ENCODE results near the gene RRAGC.

Gene RRAGC

GRCh38 chr1:38834937-38835827 is 24.4 kb downstream of the RRAGC start:
- Histone ChIP-seq H3K9ac (ENCODE audit: low read depth, low read length) (no peak overlapping the region), H3K27me3 (ENCODE audit: insufficient read depth, low read length, poor library complexity) (no peaks in the 10 kb centered on the region), H3K79me2 (ENCODE audit: insufficient read depth, low read length) (no peaks in the 10 kb centered on the region), H3K4me2 (ENCODE audit: insufficient read depth, low read length) (no peak overlapping the region), H2AFZ (ENCODE audit: low read depth, low read length) (no peak overlapping the region), H3K9me3 (ENCODE audit: insufficient read depth, low read length, severe bottlenecking) (no peaks in the 10 kb centered on the region), H3K4me1 (ENCODE audit: insufficient read depth, low read length) (no peaks in the 10 kb centered on the region), H4K20me1 (ENCODE audit: insufficient read depth, low read length) (0 out of 2 replicates have a peak, but pooled peaks cover 3% of the 10 kb centered on the region), H3K27ac (ENCODE audit: low read length) (no peak overlapping the region), H3K4me3 (ENCODE audit: low read depth in 1 of 2, low read length in 2 of 2) (no peak overlapping the region), H3K36me3 (ENCODE audit: insufficient read depth, low read length) (peaks cover 19% of the 10 kb centered on the region)
- TF ChIP-seq, protein P1, sequence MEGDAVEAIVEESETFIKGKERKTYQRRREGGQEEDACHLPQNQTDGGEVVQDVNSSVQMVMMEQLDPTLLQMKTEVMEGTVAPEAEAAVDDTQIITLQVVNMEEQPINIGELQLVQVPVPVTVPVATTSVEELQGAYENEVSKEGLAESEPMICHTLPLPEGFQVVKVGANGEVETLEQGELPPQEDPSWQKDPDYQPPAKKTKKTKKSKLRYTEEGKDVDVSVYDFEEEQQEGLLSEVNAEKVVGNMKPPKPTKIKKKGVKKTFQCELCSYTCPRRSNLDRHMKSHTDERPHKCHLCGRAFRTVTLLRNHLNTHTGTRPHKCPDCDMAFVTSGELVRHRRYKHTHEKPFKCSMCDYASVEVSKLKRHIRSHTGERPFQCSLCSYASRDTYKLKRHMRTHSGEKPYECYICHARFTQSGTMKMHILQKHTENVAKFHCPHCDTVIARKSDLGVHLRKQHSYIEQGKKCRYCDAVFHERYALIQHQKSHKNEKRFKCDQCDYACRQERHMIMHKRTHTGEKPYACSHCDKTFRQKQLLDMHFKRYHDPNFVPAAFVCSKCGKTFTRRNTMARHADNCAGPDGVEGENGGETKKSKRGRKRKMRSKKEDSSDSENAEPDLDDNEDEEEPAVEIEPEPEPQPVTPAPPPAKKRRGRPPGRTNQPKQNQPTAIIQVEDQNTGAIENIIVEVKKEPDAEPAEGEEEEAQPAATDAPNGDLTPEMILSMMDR (IDR thresholded peaks at IDR 0.05; ENCODE audit: borderline replicate concordance, extremely low read depth, low read length, poor library complexity, severe bottlenecking): peak; percentile 95
- no peak for TF ChIP-seq EZH2 (IDR thresholded peaks at IDR 0.05; ENCODE audit: borderline replicate concordance, low read depth, low read length, severe bottlenecking)
- DNase-seq (peak; percentile 63), ATAC-seq (ENCODE audit: insufficient read depth, low read depth) (peak; percentile 97)

GRCh38 chr1:38834221-38834782 is 25.3 kb downstream of the RRAGC start:
- Histone ChIP-seq H3K79me2 (ENCODE audit: insufficient read depth, low read length) (no peaks in the 10 kb centered on the region), H2AFZ (ENCODE audit: low read depth, low read length) (no peak overlapping the region), H3K36me3 (ENCODE audit: insufficient read depth, low read length) (peaks cover 12% of the 10 kb centered on the region), H3K9me3 (ENCODE audit: insufficient read depth, low read length, severe bottlenecking) (no peaks in the 10 kb centered on the region), H4K20me1 (ENCODE audit: insufficient read depth, low read length) (0 out of 2 replicates have a peak, but pooled peaks cover 3% of the 10 kb centered on the region), H3K4me3 (ENCODE audit: low read depth in 1 of 2, low read length in 2 of 2) (no peak overlapping the region), H3K27me3 (ENCODE audit: insufficient read depth, low read length, poor library complexity) (peaks cover 2% of the 10 kb centered on the region), H3K4me1 (ENCODE audit: insufficient read depth, low read length) (no peaks in the 10 kb centered on the region), H3K27ac (ENCODE audit: low read length) (no peak overlapping the region), H3K9ac (ENCODE audit: low read depth, low read length) (no peak overlapping the region), H3K4me2 (ENCODE audit: insufficient read depth, low read length) (no peak overlapping the region)
- ATAC-seq (ENCODE audit: insufficient read depth, low read depth): no peak
- no peak for DNase-seq
- no peak for TF ChIP-seq EZH2 (IDR thresholded peaks at IDR 0.05; ENCODE audit: borderline replicate concordance, low read depth, low read length, severe bottlenecking)
- TF ChIP-seq, protein P1 (IDR thresholded peaks at IDR 0.05; ENCODE audit: borderline replicate concordance, extremely low read depth, low read length, poor library complexity, severe bottlenecking): no peak

DNA sequence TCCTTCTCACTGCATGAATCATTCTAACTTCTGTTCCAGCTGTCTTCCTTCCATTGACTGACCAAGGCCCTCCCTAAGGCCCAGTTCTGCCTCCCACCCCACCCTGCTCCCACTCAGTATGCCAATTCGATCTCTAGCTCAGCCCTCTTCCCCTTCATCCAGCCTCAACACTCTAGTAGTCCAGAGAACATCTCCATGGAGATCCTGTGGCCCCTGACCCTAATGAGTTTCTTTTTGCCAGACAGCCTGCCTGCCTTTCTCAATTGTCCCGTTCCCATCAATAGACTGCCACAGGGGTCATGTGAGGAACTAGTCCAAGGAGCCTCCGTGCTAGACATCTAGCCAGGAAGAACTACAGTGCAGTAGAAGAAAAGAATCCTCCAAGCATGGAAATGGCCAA is 26.4 kb downstream of the RRAGC start:
- TF ChIP-seq, protein P1 (IDR thresholded peaks at IDR 0.05; ENCODE audit: borderline replicate concordance, extremely low read depth, low read length, poor library complexity, severe bottlenecking): no peak
- no peak for TF ChIP-seq EZH2 (IDR thresholded peaks at IDR 0.05; ENCODE audit: borderline replicate concordance, low read depth, low read length, severe bottlenecking)
- no peak overlapping the region for H3K27ac ChIP-seq (ENCODE audit: low read length)
- ATAC-seq (ENCODE audit: insufficient read depth, low read depth) (no peak), DNase-seq (no peak)
- peaks cover under 1% of the 10 kb centered on the region for H3K36me3 ChIP-seq (ENCODE audit: insufficient read depth, low read length)
- no peaks in the 10 kb centered on the region for H3K9me3 ChIP-seq (ENCODE audit: insufficient read depth, low read length, severe bottlenecking)
- H4K20me1 ChIP-seq (ENCODE audit: insufficient read depth, low read length): no peaks in the 10 kb centered on the region
- no peaks in the 10 kb centered on the region for H3K4me1 ChIP-seq (ENCODE audit: insufficient read depth, low read length)
- H3K79me2 ChIP-seq (ENCODE audit: insufficient read depth, low read length): no peaks in the 10 kb centered on the region
- no peak overlapping the region for H3K9ac ChIP-seq (ENCODE audit: low read depth, low read length)
- no peak overlapping the region for H3K4me3 ChIP-seq (ENCODE audit: low read depth in 1 of 2, low read length in 2 of 2)
- peaks cover 7% of the 10 kb centered on the region for H3K27me3 ChIP-seq (ENCODE audit: insufficient read depth, low read length, poor library complexity)
- H2AFZ ChIP-seq (ENCODE audit: low read depth, low read length): no peak overlapping the region
- H3K4me2 ChIP-seq (ENCODE audit: insufficient read depth, low read length): no peak overlapping the region

All from DND-41 (cell line).